IMR-90 (cell line): ENCODE measurements around the gene PLCZ1. TPM values are rescaled to one million over a fixed set of nuclear protein-coding genes. Genes with fewer than 3 reads are reported as not detected.

Experiments
- ATAC-seq: fragments of 200-7000 bp; cut with Tn5 transposase; 2 replicates; pipeline ENCODE4 v1.9.1; 2020; ENCODE audit warnings: low read depth, mild to moderate bottlenecking, moderate library complexity
- BruUV-seq: library from RNA; stranded (reverse); fragments of 400-500 nt; replicated peaks from 2 replicates; lab custom pipeline; 2021; lab: Mats Ljungman, UMichigan
- CTCF ChIA-PET: fragments of 300-600 bp; formaldehyde crosslinking; extraction: SDS; loops from one replicate; lab custom pipeline; 2021; ENCODE audit warnings: antibody characterized with exemption; lab: Yijun Ruan, JAX
- POLR2A ChIA-PET: fragments of 300-600 bp; sonication (Branson Sonifier 250); formaldehyde crosslinking; loops from one replicate; lab custom pipeline; 2022; ENCODE audit warnings: antibody characterized with exemption; ENCODE audit not compliant: unreplicated experiment; lab: Charles Lee
- DNase-seq: peaks from one replicate; pipeline ENCODE4 v3.0.0; 2013
- H2AFZ ChIP-seq: replicated peaks from 2 replicates; pipeline ENCODE3; 2013; ENCODE audit warnings: low read length, mild to moderate bottlenecking; ENCODE audit not compliant: poor library complexity
- H2AK5ac ChIP-seq: 2 replicates; pipeline ENCODE4 v1.6.1; 2013; ENCODE audit warnings: low read depth, low read length, inconsistent platforms
- H2AK9ac ChIP-seq: replicated peaks from 2 replicates; pipeline ENCODE3; 2013; ENCODE audit warnings: mild to moderate bottlenecking, low read depth, low read length, moderate library complexity; ENCODE audit not compliant: poor library complexity
- H2BK120ac ChIP-seq: 2 replicates; pipeline ENCODE4 v1.6.1; 2013; ENCODE audit warnings: low read depth, low read length, inconsistent platforms
- H2BK15ac ChIP-seq: 3 replicates; pipeline ENCODE4 v1.6.1; 2013; ENCODE audit warnings: low read depth, low read length, inconsistent platforms
- H2BK20ac ChIP-seq: 2 replicates; pipeline ENCODE4 v1.6.1; 2013; ENCODE audit warnings: low read depth, mild to moderate bottlenecking, inconsistent platforms, low read length, moderate library complexity
- H2BK5ac ChIP-seq: 2 replicates; pipeline ENCODE4 v1.6.1; 2013; ENCODE audit warnings: mild to moderate bottlenecking, low read depth, low read length, inconsistent platforms; ENCODE audit not compliant: poor library complexity, severe bottlenecking
- H3K14ac ChIP-seq: replicated peaks from 2 replicates; pipeline ENCODE4 v1.6.1; 2013; ENCODE audit warnings: low read depth, low read length, inconsistent platforms
- H3K18ac ChIP-seq: 2 replicates; pipeline ENCODE4 v1.6.1; 2013; ENCODE audit warnings: low read depth, low read length, control low read depth
- H3K23ac ChIP-seq: 2 replicates; pipeline ENCODE4 v1.6.1; 2013; ENCODE audit warnings: low read depth, low read length, inconsistent platforms
- H3K27ac ChIP-seq: 2 replicates; pipeline ENCODE4 v1.5.1; 2013; ENCODE audit warnings: mild to moderate bottlenecking, control low read depth, low read length; ENCODE audit not compliant: insufficient read depth
- H3K27me3 ChIP-seq: 2 replicates; pipeline ENCODE4 v1.6.1; 2013; ENCODE audit warnings: low read length; ENCODE audit not compliant: control insufficient read depth, insufficient read depth
- H3K36me3 ChIP-seq: 2 replicates; pipeline ENCODE4 v1.6.1; 2013; ENCODE audit warnings: low read length, mixed read lengths; ENCODE audit not compliant: control insufficient read depth, insufficient read depth
- H3K4ac ChIP-seq: 2 replicates; pipeline ENCODE4 v1.6.1; 2013; ENCODE audit warnings: low read depth, low read length, inconsistent platforms
- H3K4me1 ChIP-seq: 2 replicates; pipeline ENCODE4 v1.6.1; 2013; ENCODE audit warnings: low read length, mixed read lengths; ENCODE audit not compliant: control insufficient read depth, insufficient read depth
- H3K4me2 ChIP-seq: 2 replicates; pipeline ENCODE4 v1.6.1; 2013; ENCODE audit warnings: low read depth, mild to moderate bottlenecking, control low read depth, low read length, moderate library complexity
- H3K4me3 ChIP-seq: 2 replicates; pipeline ENCODE4 v1.5.1; 2013; ENCODE audit warnings: low read depth, mild to moderate bottlenecking, control low read depth, low read length, moderate library complexity; ENCODE audit not compliant: insufficient read depth
- H3K56ac ChIP-seq: 2 replicates; pipeline ENCODE4 v1.6.1; 2013; ENCODE audit warnings: low read length, inconsistent platforms; ENCODE audit not compliant: insufficient read depth; ENCODE audit errors: extremely low read depth
- H3K79me1 ChIP-seq, 2 experiments: 2 replicates each; pipeline ENCODE4 v1.6.1; 2013; ENCODE audit warnings: low read length in 2 of 2, inconsistent platforms in 1 of 2, low read depth in 1 of 2
- H3K9ac ChIP-seq: 2 replicates; pipeline ENCODE4 v1.6.1; 2013; ENCODE audit warnings: low read depth, low read length, control low read depth
- H3K9me1 ChIP-seq: 2 replicates; pipeline ENCODE4 v1.6.1; 2013; ENCODE audit warnings: low read length, inconsistent platforms; ENCODE audit not compliant: insufficient read depth
- H3K9me3 ChIP-seq: 2 replicates; pipeline ENCODE4 v1.6.1; 2013; ENCODE audit warnings: low read length; ENCODE audit not compliant: control insufficient read depth, insufficient read depth
- H4K20me1 ChIP-seq: 2 replicates; pipeline ENCODE4 v1.6.1; 2013; ENCODE audit warnings: low read length, inconsistent platforms; ENCODE audit not compliant: insufficient read depth
- H4K5ac ChIP-seq: 2 replicates; pipeline ENCODE4 v1.6.1; 2013; ENCODE audit warnings: mild to moderate bottlenecking, low read depth, low read length, control low read depth
- H4K8ac ChIP-seq, 2 experiments: 2 replicates each; pipeline ENCODE4 v1.6.1; 2013; ENCODE audit warnings: low read depth in 2 of 2, low read length in 2 of 2, control low read depth in 1 of 2, inconsistent platforms in 1 of 2
- H4K91ac ChIP-seq: 2 replicates; pipeline ENCODE4 v1.6.1; 2013; ENCODE audit warnings: low read depth, low read length, inconsistent platforms; ENCODE audit not compliant: insufficient read depth
- BHLHE40 ChIP-seq: fragments of 150-350 bp; IDR thresholded peaks from 2 replicates; pipeline ENCODE4 v1.6.1; 2016; ENCODE audit warnings: mild to moderate bottlenecking, low read depth, low read length
- CEBPB ChIP-seq: IDR thresholded peaks from 2 replicates; pipeline ENCODE4 v1.6.1; 2012; ENCODE audit warnings: low read depth, low read length, improper control_type of control experiment
- CHD1 ChIP-seq: IDR thresholded peaks from 2 replicates; pipeline ENCODE4 v1.6.1; 2012; ENCODE audit warnings: low read depth, low read length, improper control_type of control experiment
- FOS ChIP-seq: fragments of 150-350 bp; IDR thresholded peaks from 2 replicates; pipeline ENCODE4 v1.6.1; 2016; ENCODE audit warnings: low read depth, low read length
- MAZ ChIP-seq: IDR thresholded peaks from 2 replicates; pipeline ENCODE4 v1.6.1; 2012; ENCODE audit warnings: low read depth, mild to moderate bottlenecking, low read length, improper control_type of control experiment, moderate library complexity, borderline replicate concordance
- MXI1 ChIP-seq: IDR thresholded peaks from 2 replicates; pipeline ENCODE4 v1.6.1; 2012; ENCODE audit warnings: low read depth, mild to moderate bottlenecking, low read length, moderate library complexity, borderline replicate concordance
- NFE2L2 ChIP-seq: fragments of 150-350 bp; IDR thresholded peaks from 2 replicates; pipeline ENCODE4 v1.6.1; 2016; ENCODE audit warnings: low read depth, mild to moderate bottlenecking, low read length
- POLR2A ChIP-seq: IDR thresholded peaks from 2 replicates; pipeline ENCODE4 v1.6.1; 2012; ENCODE audit warnings: mild to moderate bottlenecking, low read depth, low read length
- RAD21 ChIP-seq: IDR thresholded peaks from 2 replicates; pipeline ENCODE4 v1.6.1; 2012; ENCODE audit warnings: low read length, improper control_type of control experiment
- RCOR1 ChIP-seq: IDR thresholded peaks from 2 replicates; pipeline ENCODE4 v1.6.1; 2012; ENCODE audit warnings: mild to moderate bottlenecking, low read length, improper control_type of control experiment; ENCODE audit not compliant: insufficient replicate concordance
- RFX5 ChIP-seq: IDR thresholded peaks from 2 replicates; pipeline ENCODE4 v1.8.0; 2012; ENCODE audit warnings: low read depth, mild to moderate bottlenecking, low read length, moderate library complexity
- WGBS, 2 experiments: methylation state at CpG; one replicate each; pipeline versions ENCODE4 v1.1.5 to v1.1.7; 2013; ENCODE audit warnings: missing lambda C conversion rate in 2 of 2; ENCODE audit not compliant: insufficient read length in 1 of 2; ENCODE audit errors: extremely low coverage in 2 of 2; 5-methylcytosine and 5-hydroxymethylcytosine counted together
- dilution Hi-C: fragments of 300-500 bp; cut with HindIII; formaldehyde crosslinking; loops from one replicate; pipeline ENCODE4 v1.14.3; 2018; ENCODE audit warnings: low sequenced_read_pairs; ENCODE audit not compliant: unreplicated experiment
- in situ Hi-C: fragments of 300-500 bp; cut with MboI; formaldehyde crosslinking; loops from 3 replicates; pipeline ENCODE4 v1.14.3; 2019; ENCODE audit warnings: low sequenced_read_pairs, inconsistent platforms, mixed read lengths
- intact Hi-C: fragments of 100-400 bp; cut with micrococcal nuclease; formaldehyde crosslinking; loops from 2 replicates; pipeline ENCODE4 v1.10.0; 2022
- polyA plus RNA-seq, 3 experiments: library from polyadenylated mRNA; depleted of rRNA; stranded (reverse); fragments of >200 nt; gene quantifications; 2 replicates each; pipeline ENCODE4 v1.2.3, GENCODE V29; 2012; ENCODE audit warnings: low replicate concordance in 1 of 3
- total RNA-seq: library from RNA; depleted of rRNA; stranded (reverse); fragments of >200 nt; gene quantifications from 2 replicates; pipeline ENCODE4 v1.2.3, GENCODE V29; 2012
- TF ChIP-seq, protein P1 (sequence below): fragments of 150-350 bp; IDR thresholded peaks from 2 replicates; pipeline ENCODE4 v1.6.1; 2017; ENCODE audit warnings: mild to moderate bottlenecking, antibody characterized with exemption, low read length, low read depth
- TF ChIP-seq, protein P2 (sequence below): fragments of 150-350 bp; IDR thresholded peaks from 2 replicates; pipeline ENCODE4 v1.6.1; 2016; ENCODE audit warnings: low read depth, mild to moderate bottlenecking, low read length, moderate library complexity, borderline replicate concordance
- TF ChIP-seq, protein P3 (sequence below): conservative IDR thresholded peaks from 2 replicates; pipeline ENCODE4 v1.5.1; 2012; ENCODE audit warnings: mild to moderate bottlenecking, low read depth, low read length, improper control_type of control experiment

PLCZ1 gene
- total and polyA plus RNA-seq, 2 of the 4 experiments (the other 2 are of a cell fraction), result not detected

DNA sequence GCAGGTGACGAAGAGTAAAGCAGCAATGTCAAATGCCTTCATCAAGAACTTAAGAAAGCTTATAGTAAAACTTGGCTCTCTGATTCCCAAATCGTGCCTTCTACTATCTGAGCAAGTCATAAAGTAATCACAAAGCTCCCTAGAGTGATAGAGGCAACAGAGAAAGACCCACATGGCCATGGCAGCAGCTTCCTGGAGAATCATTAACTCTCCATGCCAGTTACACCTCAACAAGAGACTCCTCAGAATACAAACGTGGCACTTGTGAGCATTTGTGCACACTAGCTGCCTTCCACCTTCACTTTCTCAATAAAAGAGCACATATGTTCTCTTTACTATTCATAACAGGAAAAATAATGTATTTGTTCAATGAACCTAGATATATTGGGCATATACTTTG lies 48.0 kb downstream of the PLCZ1 start:
- WGBS, 2 experiments, result no CpG with 5 or more reads among the region's 3 CpGs
- Histone ChIP-seq H2AFZ (no peak overlapping the region), H3K27me3 (no peaks in the 10 kb centered on the region), H2AK9ac (no peak overlapping the region), H3K4me1 (no peaks in the 10 kb centered on the region), H3K36me3 (no peaks in the 10 kb centered on the region; the same call in 1 of the 2 replicates), H2AK5ac (0 out of 2 replicates have a peak overlapping the region, but pooled peaks have one; percentile 70), H3K4me3 (no peak overlapping the region), H3K4ac (peak overlapping the region; percentile 69; the same call in 1 of the 2 replicates), H3K9ac (no peak overlapping the region), H3K14ac (no peak overlapping the region; the same call in 1 of the 2 replicates), H4K20me1 (no peaks in the 10 kb centered on the region), H4K8ac (peak overlapping the region; percentile 23 to 64; a peak in 2 of 4 replicates), H3K9me3 (no peaks in the 10 kb centered on the region), H3K23ac (no peak overlapping the region), H3K27ac (no peak overlapping the region; the same call in 1 of the 2 replicates), H3K4me2 (no peak overlapping the region), H2BK20ac (peak overlapping the region; percentile 78; the same call in 1 of the 2 replicates), H3K9me1 (peaks cover 4% of the 10 kb centered on the region), H2BK120ac (peak overlapping the region; percentile 78), H4K91ac (no peak overlapping the region; the same call in 1 of the 2 replicates), H3K79me1 (no peaks in the 10 kb centered on the region), H3K56ac (no peak overlapping the region), H2BK5ac (peak overlapping the region; percentile 63), H4K5ac (no peak overlapping the region), H2BK15ac (peak overlapping the region; percentile 82; the same call in 2 of the 3 replicates), H3K18ac (peak overlapping the region; percentile 28; the same call in 1 of the 2 replicates)
- ATAC-seq (no peak), DNase-seq (no peak)
- TF ChIP-seq NFE2L2, result no peak
- TF ChIP-seq MXI1, result no peak
- no peak for TF ChIP-seq RCOR1
- TF ChIP-seq, protein P1, sequence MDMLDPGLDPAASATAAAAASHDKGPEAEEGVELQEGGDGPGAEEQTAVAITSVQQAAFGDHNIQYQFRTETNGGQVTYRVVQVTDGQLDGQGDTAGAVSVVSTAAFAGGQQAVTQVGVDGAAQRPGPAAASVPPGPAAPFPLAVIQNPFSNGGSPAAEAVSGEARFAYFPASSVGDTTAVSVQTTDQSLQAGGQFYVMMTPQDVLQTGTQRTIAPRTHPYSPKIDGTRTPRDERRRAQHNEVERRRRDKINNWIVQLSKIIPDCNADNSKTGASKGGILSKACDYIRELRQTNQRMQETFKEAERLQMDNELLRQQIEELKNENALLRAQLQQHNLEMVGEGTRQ, result no peak
- no peak for TF ChIP-seq POLR2A
- TF ChIP-seq MAZ, result no peak
- TF ChIP-seq BHLHE40, result no peak
- no peak for TF ChIP-seq RFX5
- TF ChIP-seq FOS, result no peak
- TF ChIP-seq CHD1, result no peak
- no peak for TF ChIP-seq RAD21
- TF ChIP-seq, protein P2, sequence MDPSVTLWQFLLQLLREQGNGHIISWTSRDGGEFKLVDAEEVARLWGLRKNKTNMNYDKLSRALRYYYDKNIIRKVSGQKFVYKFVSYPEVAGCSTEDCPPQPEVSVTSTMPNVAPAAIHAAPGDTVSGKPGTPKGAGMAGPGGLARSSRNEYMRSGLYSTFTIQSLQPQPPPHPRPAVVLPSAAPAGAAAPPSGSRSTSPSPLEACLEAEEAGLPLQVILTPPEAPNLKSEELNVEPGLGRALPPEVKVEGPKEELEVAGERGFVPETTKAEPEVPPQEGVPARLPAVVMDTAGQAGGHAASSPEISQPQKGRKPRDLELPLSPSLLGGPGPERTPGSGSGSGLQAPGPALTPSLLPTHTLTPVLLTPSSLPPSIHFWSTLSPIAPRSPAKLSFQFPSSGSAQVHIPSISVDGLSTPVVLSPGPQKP, result no peak
- TF ChIP-seq, protein P3, sequence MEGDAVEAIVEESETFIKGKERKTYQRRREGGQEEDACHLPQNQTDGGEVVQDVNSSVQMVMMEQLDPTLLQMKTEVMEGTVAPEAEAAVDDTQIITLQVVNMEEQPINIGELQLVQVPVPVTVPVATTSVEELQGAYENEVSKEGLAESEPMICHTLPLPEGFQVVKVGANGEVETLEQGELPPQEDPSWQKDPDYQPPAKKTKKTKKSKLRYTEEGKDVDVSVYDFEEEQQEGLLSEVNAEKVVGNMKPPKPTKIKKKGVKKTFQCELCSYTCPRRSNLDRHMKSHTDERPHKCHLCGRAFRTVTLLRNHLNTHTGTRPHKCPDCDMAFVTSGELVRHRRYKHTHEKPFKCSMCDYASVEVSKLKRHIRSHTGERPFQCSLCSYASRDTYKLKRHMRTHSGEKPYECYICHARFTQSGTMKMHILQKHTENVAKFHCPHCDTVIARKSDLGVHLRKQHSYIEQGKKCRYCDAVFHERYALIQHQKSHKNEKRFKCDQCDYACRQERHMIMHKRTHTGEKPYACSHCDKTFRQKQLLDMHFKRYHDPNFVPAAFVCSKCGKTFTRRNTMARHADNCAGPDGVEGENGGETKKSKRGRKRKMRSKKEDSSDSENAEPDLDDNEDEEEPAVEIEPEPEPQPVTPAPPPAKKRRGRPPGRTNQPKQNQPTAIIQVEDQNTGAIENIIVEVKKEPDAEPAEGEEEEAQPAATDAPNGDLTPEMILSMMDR, result no peak
- no peak for TF ChIP-seq CEBPB
- in situ Hi-C loops (no loop called here), intact Hi-C loops (no loop called here), dilution Hi-C loops (no loop called here)
- BruUV-seq, result no TSS peak
- ChIA-PET CTCF (interaction anchor here (1.2 kb wide), 1 partner anchor 10 kb away, joined by 4 read pairs; no protein-coding TSS in a partner anchor), POLR2A (no interaction called here)
